Tibial nerve (tissue), 4 donors: Measurements from ENCODE around the gene KPNA1. TPM values are rescaled to one million over a fixed set of nuclear protein-coding genes. Genes with fewer than 3 reads are reported as not detected.

Source experiments
- DNase-seq, 2 donors: peaks; one replicate each; pipeline ENCODE4 v3.0.0-alpha.2; 2019; ENCODE audit warnings: low spot score in 2 of 2
- H3K27ac ChIP-seq, 4 donors: fragments of 200-600 bp; sonication (generic) in 3 of 4; one replicate each; pipeline ENCODE4 v1.5.1; 2017 to 2019; ENCODE audit warnings: mild to moderate bottlenecking in 1 of 4
- H3K27me3 ChIP-seq, 2 donors: fragments of 200-600 bp; sonication (generic) in 1 of 2; one replicate each; pipeline versions ENCODE4 v1.5.1 to v1.6.0; 2017 to 2019
- H3K36me3 ChIP-seq, 3 donors: fragments of 200-600 bp; sonication (generic); one replicate each; pipeline ENCODE4 v1.5.1; 2018 to 2019
- H3K4me1 ChIP-seq, 4 donors: fragments of 200-600 bp; sonication (generic) in 3 of 4; one replicate each; pipeline ENCODE4 v1.5.1; 2017 to 2019
- H3K4me3 ChIP-seq, 4 donors: fragments of 200-600 bp; sonication (generic) in 3 of 4; one replicate each; pipeline ENCODE4 v1.5.1; 2017 to 2019; ENCODE audit warnings: mild to moderate bottlenecking in 1 of 4, moderate library complexity in 1 of 4
- H3K9me3 ChIP-seq, 4 donors: fragments of 200-600 bp; sonication (generic) in 3 of 4; one replicate each; pipeline ENCODE4 v1.5.1; 2017 to 2019
- CTCF ChIP-seq, 5 experiments: fragments of 200-600 bp in 3 of 5; fragments of 450-650 bp in 2 of 5; sonication (generic) in 3 of 5; IDR thresholded peaks; one replicate each; pipeline ENCODE4 v1.5.1; 2016 to 2019; ENCODE audit warnings: antibody characterized with exemption in 5 of 5, mild to moderate bottlenecking in 3 of 5, moderate library complexity in 2 of 5
- EP300 ChIP-seq, 2 donors: sonication (generic); formaldehyde crosslinking; IDR thresholded peaks; one replicate each; pipeline ENCODE4 v1.6.1; 2017; ENCODE audit warnings: antibody characterized with exemption in 2 of 2, mild to moderate bottlenecking in 1 of 2
- POLR2A ChIP-seq, 2 donors: fragments of 450-650 bp; IDR thresholded peaks; one replicate each; pipeline ENCODE4 v1.6.1; 2017; ENCODE audit warnings: antibody characterized with exemption in 2 of 2, mild to moderate bottlenecking in 2 of 2, moderate library complexity in 2 of 2
- WGBS, 2 donors: methylation state at CpG; one replicate each; pipeline ENCODE4 v1.1.5; 2018; 5-methylcytosine and 5-hydroxymethylcytosine counted together
- total RNA-seq, 4 donors: library from RNA; depleted of rRNA; stranded (reverse); fragments of >200 nt; gene quantifications; one replicate each; pipeline ENCODE4 v1.1.0, GENCODE V29; 2016

Gene KPNA1
- total RNA-seq, 4 donors from 2014 or later = 36.8 to 46.5 (median 41.8) TPM

GRCh38 chr3:122394173-122394572 lies 120.6 kb downstream of the KPNA1 start:
- Histone ChIP-seq H3K27me3 (no peaks in the 10 kb centered on the region), H3K4me1 (peaks cover 0 to 4% (median 0%) of the 10 kb centered on the region in 4 donors), H3K9me3 (no peaks in the 10 kb centered on the region), H3K27ac (no peak overlapping the region), H3K36me3 (no peaks in the 10 kb centered on the region), H3K4me3 (no peak overlapping the region)
- no peak for DNase-seq
- no peak for TF ChIP-seq EP300 (IDR thresholded peaks at IDR 0.05)
- no peak for TF ChIP-seq POLR2A (IDR thresholded peaks at IDR 0.05)
- no peak for TF ChIP-seq CTCF (IDR thresholded peaks at IDR 0.05)
- 80 to 93% methylated on average over 1 of the region's 1 CpG for WGBS, 2 donors

DNA sequence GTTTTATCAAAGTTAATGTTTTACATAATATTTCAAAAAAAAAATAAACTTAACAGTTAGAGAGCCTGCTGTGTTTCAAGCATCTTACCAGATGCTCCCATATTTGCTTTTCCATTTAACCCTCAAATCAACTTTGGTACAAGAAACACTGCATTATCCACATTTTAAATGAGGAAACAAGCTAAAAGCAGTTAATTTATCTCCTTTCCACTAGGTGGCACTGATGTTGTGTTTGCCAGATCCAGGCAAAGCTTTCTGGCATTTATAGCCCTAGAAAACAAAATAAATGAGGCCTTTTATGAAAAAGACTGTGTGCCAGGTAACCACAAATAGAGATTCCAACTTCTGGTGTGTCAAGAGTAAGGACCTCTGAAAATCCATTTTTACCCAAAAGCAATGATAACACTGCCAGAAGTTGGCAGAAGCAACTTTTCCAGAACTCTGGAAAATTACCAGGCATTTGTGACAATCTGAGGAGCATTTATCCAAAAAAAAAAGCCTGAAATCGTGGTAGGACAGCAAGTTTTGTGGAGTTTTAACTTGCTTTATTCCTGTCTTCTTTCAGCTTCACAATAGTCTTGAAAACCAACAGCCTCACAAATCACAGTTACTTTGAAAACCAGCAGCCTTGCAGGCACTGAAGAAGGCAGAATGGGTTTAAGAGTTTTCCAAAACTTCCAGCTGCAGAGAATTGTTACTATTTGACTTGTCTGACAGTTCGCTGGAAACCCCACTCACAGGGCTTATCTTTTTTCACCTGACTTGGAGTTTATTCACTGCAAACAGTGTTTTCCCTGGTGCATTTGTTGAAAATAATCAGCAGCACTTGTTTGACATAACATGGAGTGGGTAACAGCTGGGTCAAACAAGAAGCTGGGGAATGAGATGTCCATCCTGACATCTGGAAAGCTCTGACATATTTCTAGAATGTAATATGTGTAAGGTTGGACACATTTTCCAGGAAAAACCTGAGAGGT lies 121.6 kb downstream of the KPNA1 start:
- H3K9me3 ChIP-seq = no peaks in the 10 kb centered on the region
- no peak for DNase-seq
- no peaks in the 10 kb centered on the region for H3K36me3 ChIP-seq
- 47% methylated on average over 2 of the region's 2 CpGs for WGBS, 2 donors
- no peak overlapping the region for H3K4me3 ChIP-seq
- H3K27ac ChIP-seq = peak overlapping the region in 1 of 4 donors; percentile 33
- TF ChIP-seq EP300 (IDR thresholded peaks at IDR 0.05) = no peak
- TF ChIP-seq CTCF (IDR thresholded peaks at IDR 0.05) = peak; percentile 55 to 70 (median 64)
- H3K27me3 ChIP-seq = no peaks in the 10 kb centered on the region
- H3K4me1 ChIP-seq = peaks cover 0 to 4% (median 0%) of the 10 kb centered on the region in 4 donors

DNA sequence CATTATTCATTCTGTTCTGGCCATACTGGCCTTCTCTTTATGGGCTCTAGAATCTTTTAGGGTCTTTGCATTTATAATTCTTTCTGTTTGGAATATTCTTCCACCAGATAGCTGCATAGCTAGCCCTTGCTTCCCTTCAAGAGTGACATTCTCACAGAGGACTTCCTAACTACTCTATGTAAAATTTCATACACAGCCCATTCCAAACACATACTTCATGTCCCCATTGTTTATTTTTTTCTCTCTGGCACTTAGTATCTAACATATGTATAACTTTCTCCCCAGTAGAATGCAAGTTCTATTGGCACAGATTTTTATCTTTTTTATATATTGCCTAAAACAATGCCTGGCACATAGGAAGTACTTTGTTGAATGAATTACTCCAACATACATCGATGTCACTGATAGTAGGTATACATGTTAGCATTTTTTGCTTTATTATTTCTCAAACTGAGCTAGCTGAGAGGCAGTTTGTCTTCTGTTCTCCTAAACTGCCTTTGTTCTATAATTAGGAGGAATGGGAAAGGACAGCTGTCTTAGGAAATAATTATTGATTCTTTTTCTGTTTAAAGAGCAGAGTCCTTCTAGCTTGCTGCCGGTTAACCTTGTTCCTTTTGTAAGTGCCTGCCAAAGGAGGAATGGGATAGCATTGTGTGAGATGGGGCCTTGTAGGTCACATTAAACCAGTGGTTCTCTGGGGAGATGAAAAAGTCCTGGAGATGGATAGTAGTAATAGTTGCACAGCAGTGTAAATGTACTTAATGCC lies 122.9 kb downstream of the KPNA1 start:
- Histone ChIP-seq H3K27me3 (no peaks in the 10 kb centered on the region), H3K4me1 (peaks cover 0 to 8% (median 0%) of the 10 kb centered on the region in 4 donors), H3K4me3 (no peak overlapping the region), H3K27ac (no peak overlapping the region), H3K9me3 (no peaks in the 10 kb centered on the region), H3K36me3 (no peaks in the 10 kb centered on the region)
- TF ChIP-seq EP300 (IDR thresholded peaks at IDR 0.05) (no peak), POLR2A (IDR thresholded peaks at IDR 0.05) (no peak), CTCF (IDR thresholded peaks at IDR 0.05) (no peak)
- WGBS, 2 donors = 41 to 82% methylated on average over 2 of the region's 2 CpGs
- DNase-seq = no peak

DNA sequence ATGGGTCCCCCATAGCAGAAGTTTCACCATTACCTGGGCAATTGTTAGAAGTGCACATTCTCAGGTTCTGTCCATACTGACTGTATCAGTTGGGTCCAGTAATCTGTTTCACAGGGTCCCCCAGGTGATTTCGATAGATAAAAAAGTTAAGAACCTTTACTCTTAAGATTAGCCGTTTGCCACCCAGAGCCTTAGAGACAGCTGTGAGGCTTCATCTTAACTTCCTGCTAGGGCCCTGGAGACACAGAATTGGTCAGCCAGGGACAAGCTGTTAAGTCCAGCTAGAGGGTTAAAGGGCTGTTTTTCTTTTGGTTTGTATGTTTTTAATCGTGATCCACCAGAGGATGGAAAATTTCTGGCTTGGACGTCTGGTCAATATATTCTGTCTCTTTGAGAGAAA lies 124.1 kb downstream of the KPNA1 start:
- Histone ChIP-seq H3K27me3 (no peaks in the 10 kb centered on the region), H3K27ac (no peak overlapping the region), H3K4me3 (no peak overlapping the region), H3K4me1 (peaks cover 0 to 19% (median under 1%) of the 10 kb centered on the region in 4 donors), H3K36me3 (no peaks in the 10 kb centered on the region), H3K9me3 (no peaks in the 10 kb centered on the region)
- no peak for TF ChIP-seq CTCF (IDR thresholded peaks at IDR 0.05)
- TF ChIP-seq EP300 (IDR thresholded peaks at IDR 0.05) = no peak
- no peak for TF ChIP-seq POLR2A (IDR thresholded peaks at IDR 0.05)
- no peak for DNase-seq
- 39 to 52% methylated on average over 4 of the region's 4 CpGs for WGBS, 2 donors
